GM13976 (cell line): ENCODE results near the gene TRAFD1.

Experiments
- DNase-seq: peaks from one replicate; pipeline ENCODE4 v3.0.0; 2012; ENCODE audit warnings: low spot score
- CTCF ChIP-seq: IDR thresholded peaks from 2 replicates; pipeline ENCODE4 v1.5.1; 2012; ENCODE audit warnings: borderline replicate concordance, mild to moderate bottlenecking; ENCODE audit not compliant: insufficient read depth; ENCODE audit errors: extremely low read depth, missing control alignments, control extremely low read depth
- in situ Hi-C: fragments of 300-500 bp; cut with MboI; formaldehyde crosslinking; loops from one replicate; pipeline ENCODE4 v1.12.0; 2022; ENCODE audit warnings: low sequenced_read_pairs, mixed read lengths, inconsistent platforms; ENCODE audit not compliant: unreplicated experiment

TRAFD1 gene

GRCh38 chr12:112117685-112118084 is 7.7 kb upstream of the TRAFD1 start:
- DNase-seq: no peak
- in situ Hi-C loops: no loop called here
- no peak for TF ChIP-seq CTCF

GRCh38 chr12:112121780-112122565 is 3.4 kb upstream of the TRAFD1 start:
- in situ Hi-C loops: no loop called here
- DNase-seq: no peak
- no peak for TF ChIP-seq CTCF

- DNase-seq: no peak
- TF ChIP-seq CTCF: no peak
- in situ Hi-C loops: no loop called here
Measured at GRCh38 chr12:112122823-112123690, 2.3 kb upstream of the TRAFD1 start.

GRCh38 chr12:112124918-112125249 is 476 bp upstream of the TRAFD1 start:
- in situ Hi-C loops: no loop called here
- DNase-seq: no peak
- no peak for TF ChIP-seq CTCF

GRCh38 chr12:112126000-112126438 is 659 bp downstream of the TRAFD1 start:
- in situ Hi-C loops: no loop called here
- no peak for DNase-seq
- no peak for TF ChIP-seq CTCF

GRCh38 chr12:112126911-112127310 is 1.6 kb downstream of the TRAFD1 start:
- no peak for DNase-seq
- in situ Hi-C loops: no loop called here
- TF ChIP-seq CTCF: no peak
